Endometrium (tissue), 2 donors: ENCODE results near the gene AUTS2.
A peak's percentile ranks its signal among the peaks of the same experiment; 100 is the strongest.

Experiments
- FAIRE-seq: peaks from 2 replicates; lab custom pipeline; 2012; peaks lifted over from hg19 to GRCh38; lab: Jason Lieb, UNC
- donor health status: control.
- donor health status: control.

The AUTS2 gene

GRCh38 chr7:70498232-70498992, 900.1 kb downstream of the AUTS2 start:
- FAIRE-seq = no peak

GRCh38 chr7:70500261-70500660, 902.0 kb downstream of the AUTS2 start:
- no peak for FAIRE-seq

- no peak for FAIRE-seq
Measured at GRCh38 chr7:70502117-70502863, 904.0 kb downstream of the AUTS2 start.

GRCh38 chr7:70504254-70504653, 906.0 kb downstream of the AUTS2 start:
- FAIRE-seq = no peak

GRCh38 chr7:70505468-70505867, 907.2 kb downstream of the AUTS2 start:
- no peak for FAIRE-seq

- no peak for FAIRE-seq
Measured at GRCh38 chr7:70505886-70506285, 907.6 kb downstream of the AUTS2 start.

GRCh38 chr7:70506434-70506833, 908.2 kb downstream of the AUTS2 start:
- FAIRE-seq = no peak

- FAIRE-seq = no peak
Measured at GRCh38 chr7:70512144-70512543, 913.9 kb downstream of the AUTS2 start.

- no peak for FAIRE-seq
Measured at GRCh38 chr7:70512761-70513160, 914.5 kb downstream of the AUTS2 start.

- no peak for FAIRE-seq
Measured at GRCh38 chr7:70520611-70521010, 922.3 kb downstream of the AUTS2 start.

GRCh38 chr7:70523249-70523988, 925.1 kb downstream of the AUTS2 start:
- no peak for FAIRE-seq

- no peak for FAIRE-seq
Measured at GRCh38 chr7:70523989-70524351, 925.7 kb downstream of the AUTS2 start.

- FAIRE-seq = no peak
Measured at GRCh38 chr7:70525991-70526390, 927.7 kb downstream of the AUTS2 start.

GRCh38 chr7:70527520-70528115, 929.3 kb downstream of the AUTS2 start:
- FAIRE-seq = no peak

- FAIRE-seq = no peak
Measured at GRCh38 chr7:70529436-70529835, 931.2 kb downstream of the AUTS2 start.

- peak; percentile 76 for FAIRE-seq
Measured at GRCh38 chr7:70529914-70530585, 931.8 kb downstream of the AUTS2 start.

- no peak for FAIRE-seq
Measured at GRCh38 chr7:70533614-70534013, 935.3 kb downstream of the AUTS2 start.

- FAIRE-seq = no peak
Measured at GRCh38 chr7:70539205-70539604, 940.9 kb downstream of the AUTS2 start.

- no peak for FAIRE-seq
Measured at GRCh38 chr7:70539617-70540016, 941.3 kb downstream of the AUTS2 start.

GRCh38 chr7:70540641-70541040, 942.4 kb downstream of the AUTS2 start:
- FAIRE-seq = no peak

GRCh38 chr7:70542750-70543376, 944.6 kb downstream of the AUTS2 start:
- no peak for FAIRE-seq

- FAIRE-seq = no peak
Measured at GRCh38 chr7:70544016-70544415, 945.7 kb downstream of the AUTS2 start.
